Ishikawa (cell line): ENCODE results near the gene HARBI1.

Source experiments
- CREB1 ChIP-seq: IDR thresholded peaks from 2 replicates; pipeline ENCODE4 v1.6.1; 2012; ENCODE audit warnings: low read depth
- RAD21 ChIP-seq: IDR thresholded peaks from 2 replicates; pipeline ENCODE4 v1.6.1; 2012; ENCODE audit warnings: low read depth
- TAF1 ChIP-seq: IDR thresholded peaks from 2 replicates; pipeline ENCODE4 v1.6.1; 2012; ENCODE audit warnings: low read depth, mild to moderate bottlenecking
- YY1 ChIP-seq: IDR thresholded peaks from 2 replicates; pipeline ENCODE4 v1.6.1; 2012; ENCODE audit warnings: low read depth
- TF ChIP-seq, protein P1 (sequence below): IDR thresholded peaks from 2 replicates; pipeline ENCODE4 v1.6.1; 2012

GRCh38 chr11:46554213-46555147 is 62.5 kb downstream of the HARBI1 start:
- no peak for TF ChIP-seq TAF1
- TF ChIP-seq CREB1 = no peak
- TF ChIP-seq, protein P1, sequence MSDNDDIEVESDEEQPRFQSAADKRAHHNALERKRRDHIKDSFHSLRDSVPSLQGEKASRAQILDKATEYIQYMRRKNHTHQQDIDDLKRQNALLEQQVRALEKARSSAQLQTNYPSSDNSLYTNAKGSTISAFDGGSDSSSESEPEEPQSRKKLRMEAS = no peak
- no peak for TF ChIP-seq YY1
- no peak for TF ChIP-seq RAD21
